DOHH2 (cell line): Measurements from ENCODE around the gene CASS4.

ENCODE experiments used
- H3F3A ChIP-seq: fragments of 200-600 bp; sonication (generic), shearing (Covaris generic); 2 replicates; pipeline ENCODE4 v1.6.0; 2016; ENCODE audit warnings: antibody characterized with exemption, mild to moderate bottlenecking; ENCODE audit not compliant: control insufficient read depth, insufficient read depth
- H3K27ac ChIP-seq: fragments of 200-600 bp; sonication (generic); 2 replicates; pipeline ENCODE4 v1.5.1; 2014; ENCODE audit warnings: low read depth, mild to moderate bottlenecking, low read length, moderate library complexity
- H3K27me3 ChIP-seq: fragments of 200-600 bp; sonication (generic); 2 replicates; pipeline ENCODE4 v1.6.1; 2014; ENCODE audit warnings: mild to moderate bottlenecking, low read length, mixed read lengths; ENCODE audit not compliant: control insufficient read depth
- H3K36me3 ChIP-seq: fragments of 200-600 bp; sonication (generic); 2 replicates; pipeline ENCODE4 v1.6.1; 2014; ENCODE audit warnings: mild to moderate bottlenecking, low read length, moderate library complexity, mixed read lengths; ENCODE audit not compliant: control insufficient read depth
- H3K4me1 ChIP-seq: fragments of 200-600 bp; sonication (generic); 2 replicates; pipeline ENCODE4 v1.6.1; 2014; ENCODE audit warnings: mild to moderate bottlenecking, low read length, mixed read lengths; ENCODE audit not compliant: control insufficient read depth
- H3K4me2 ChIP-seq: fragments of 200-600 bp; sonication (generic); 2 replicates; pipeline ENCODE4 v1.6.0; 2014; ENCODE audit warnings: mild to moderate bottlenecking, low read length, moderate library complexity
- H3K4me3 ChIP-seq: fragments of 200-600 bp; sonication (generic); 2 replicates; pipeline ENCODE4 v1.5.1; 2014; ENCODE audit warnings: mild to moderate bottlenecking, low read length, mixed read lengths
- H3K79me2 ChIP-seq: fragments of 200-600 bp; sonication (generic); 2 replicates; pipeline ENCODE4 v1.6.1; 2014; ENCODE audit warnings: mild to moderate bottlenecking, low read length, mixed read lengths; ENCODE audit not compliant: control insufficient read depth
- H3K9me2 ChIP-seq: fragments of 200-600 bp; sonication (generic); replicated peaks from 2 replicates; pipeline ENCODE4 v1.6.1; 2014; ENCODE audit warnings: mild to moderate bottlenecking, low read length, mixed read lengths; ENCODE audit not compliant: control insufficient read depth
- H3K9me3 ChIP-seq: fragments of 200-600 bp; sonication (generic); 2 replicates; pipeline ENCODE4 v1.6.1; 2014; ENCODE audit warnings: antibody characterized with exemption, low read length, mixed read lengths; ENCODE audit not compliant: control insufficient read depth, insufficient read depth
- H4K20me1 ChIP-seq: fragments of 200-600 bp; sonication (generic); 2 replicates; pipeline ENCODE4 v1.6.0; 2014; ENCODE audit warnings: low read depth, mild to moderate bottlenecking, antibody characterized with exemption, low read length, moderate library complexity; ENCODE audit not compliant: control insufficient read depth, insufficient read depth
- CTCF ChIP-seq: fragments of 200-600 bp; sonication (generic); IDR thresholded peaks from one replicate; pipeline ENCODE4 v1.5.1; 2014; ENCODE audit warnings: antibody characterized with exemption, mild to moderate bottlenecking, low read depth, low read length; ENCODE audit not compliant: poor library complexity, severe bottlenecking
- EZH2phosphoT487 ChIP-seq: fragments of 200-600 bp; sonication (generic); IDR thresholded peaks from 2 replicates; pipeline ENCODE4 v1.6.1; 2017; ENCODE audit warnings: borderline replicate concordance, mild to moderate bottlenecking, antibody characterized with exemption, low read length, moderate library complexity, mixed read lengths

CASS4 gene

GRCh38 chr20:56458206-56458821 is 46.3 kb downstream of the CASS4 start:
- H3K4me3 ChIP-seq = no peak overlapping the region
- no peaks in the 10 kb centered on the region for H3K36me3 ChIP-seq
- H3K4me1 ChIP-seq = peaks cover 9% of the 10 kb centered on the region
- H4K20me1 ChIP-seq = no peaks in the 10 kb centered on the region
- H3K9me2 ChIP-seq = no peaks in the 10 kb centered on the region
- peaks cover 7% of the 10 kb centered on the region; the same call in 1 of the 2 replicates for H3K27me3 ChIP-seq
- no peaks in the 10 kb centered on the region for H3K9me3 ChIP-seq
- H3K79me2 ChIP-seq = no peaks in the 10 kb centered on the region
- TF ChIP-seq EZH2phosphoT487 = no peak
- no peak for TF ChIP-seq CTCF
- no peak overlapping the region for H3K27ac ChIP-seq
- H3K4me2 ChIP-seq = no peak overlapping the region
- no peaks in the 10 kb centered on the region for H3F3A ChIP-seq

GRCh38 chr20:56460459-56460858 is 48.4 kb downstream of the CASS4 start:
- H3K36me3 ChIP-seq = no peaks in the 10 kb centered on the region
- TF ChIP-seq EZH2phosphoT487 (no peak), CTCF (no peak)
- H3F3A ChIP-seq = no peaks in the 10 kb centered on the region
- H3K4me2 ChIP-seq = no peak overlapping the region
- H3K27ac ChIP-seq = no peak overlapping the region
- H3K79me2 ChIP-seq = no peaks in the 10 kb centered on the region
- no peak overlapping the region for H3K4me3 ChIP-seq
- H4K20me1 ChIP-seq = no peaks in the 10 kb centered on the region
- no peaks in the 10 kb centered on the region for H3K9me2 ChIP-seq
- H3K9me3 ChIP-seq = no peaks in the 10 kb centered on the region
- no peaks in the 10 kb centered on the region for H3K4me1 ChIP-seq
- H3K27me3 ChIP-seq = peaks cover 7% of the 10 kb centered on the region; the same call in 1 of the 2 replicates

- no peaks in the 10 kb centered on the region for H3K79me2 ChIP-seq
- H3K4me1 ChIP-seq = peaks cover 6% of the 10 kb centered on the region; the same call in 1 of the 2 replicates
- H3K27ac ChIP-seq = no peak overlapping the region
- no peak for TF ChIP-seq CTCF
- H3K4me2 ChIP-seq = no peak overlapping the region
- H3K9me2 ChIP-seq = no peaks in the 10 kb centered on the region
- no peaks in the 10 kb centered on the region for H3K36me3 ChIP-seq
- no peaks in the 10 kb centered on the region for H3F3A ChIP-seq
- H4K20me1 ChIP-seq = no peaks in the 10 kb centered on the region
- no peaks in the 10 kb centered on the region for H3K9me3 ChIP-seq
- peaks cover 7% of the 10 kb centered on the region; the same call in 1 of the 2 replicates for H3K27me3 ChIP-seq
- no peak overlapping the region for H3K4me3 ChIP-seq
These were observed 49.5 kb downstream of the CASS4 start for GRCh38 chr20:56461576-56461975.
